ENCODE measurements around the gene ARSB. TPM values are rescaled to one million over a fixed set of nuclear protein-coding genes. Genes with fewer than 3 reads are reported as not detected.
"Not testable (repeated sequence)": the region's sequence is repeated elsewhere in the genome, so short reads cannot be mapped to it uniquely, and the experiment has no call there.

Gene ARSB
- polyA plus RNA-seq, 1 of the 3 experiments (the other 2 are of a cell fraction), result 12.5 TPM

DNA sequence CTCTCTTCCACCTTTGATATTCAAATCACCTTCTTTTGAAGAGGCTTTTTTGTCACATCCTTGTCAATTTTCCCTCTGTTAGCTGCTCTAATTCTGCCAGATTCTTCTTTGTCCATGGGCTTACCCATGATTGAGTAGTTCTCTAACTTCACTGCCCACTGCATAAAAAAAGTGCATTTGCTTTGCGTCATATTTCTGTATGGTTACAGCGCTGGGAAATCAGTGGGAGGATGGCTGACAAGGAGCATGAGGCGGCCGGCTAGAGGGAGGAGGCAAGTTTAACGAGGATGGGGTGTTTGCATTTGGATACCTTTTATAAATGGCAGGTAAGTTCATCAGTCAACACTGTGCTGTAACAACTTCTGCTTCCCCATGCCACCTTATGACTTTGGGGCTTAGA is 220.0 kb downstream of the ARSB start:
- H3K27me3 ChIP-seq (ENCODE audit: insufficient read depth), result no peaks in the 10 kb centered on the region
- no peaks in the 10 kb centered on the region for H3K36me3 ChIP-seq (replicated peaks in 1 of 2; ENCODE audit: control insufficient read depth in 1 of 2, insufficient read depth in 2 of 2, low read length in 1 of 2)
- POLR2A ChIA-PET, result no interaction called here
- no peaks in the 10 kb centered on the region for H4K20me1 ChIP-seq (ENCODE audit: insufficient read depth)
- TF ChIP-seq MEF2A (IDR thresholded peaks at IDR 0.05; ENCODE audit: borderline replicate concordance, low read depth) (no peak), FOXM1 (IDR thresholded peaks at IDR 0.05; ENCODE audit: low read depth) (no peak), NRF1 (IDR thresholded peaks at IDR 0.05; ENCODE audit: low read depth, low read length) (no peak), YY1 (IDR thresholded peaks at IDR 0.05; ENCODE audit: low read depth) (no peak), RCOR1 (IDR thresholded peaks at IDR 0.05; ENCODE audit: low read length) (no peak), TAF1 (IDR thresholded peaks at IDR 0.05; ENCODE audit: borderline replicate concordance, low read depth, low read length) (no peak), TEAD4 (IDR thresholded peaks at IDR 0.05; ENCODE audit: borderline replicate concordance, insufficient read depth) (no peak), TCF12 (IDR thresholded peaks at IDR 0.05) (no peak)
- TF ChIP-seq, protein P1, sequence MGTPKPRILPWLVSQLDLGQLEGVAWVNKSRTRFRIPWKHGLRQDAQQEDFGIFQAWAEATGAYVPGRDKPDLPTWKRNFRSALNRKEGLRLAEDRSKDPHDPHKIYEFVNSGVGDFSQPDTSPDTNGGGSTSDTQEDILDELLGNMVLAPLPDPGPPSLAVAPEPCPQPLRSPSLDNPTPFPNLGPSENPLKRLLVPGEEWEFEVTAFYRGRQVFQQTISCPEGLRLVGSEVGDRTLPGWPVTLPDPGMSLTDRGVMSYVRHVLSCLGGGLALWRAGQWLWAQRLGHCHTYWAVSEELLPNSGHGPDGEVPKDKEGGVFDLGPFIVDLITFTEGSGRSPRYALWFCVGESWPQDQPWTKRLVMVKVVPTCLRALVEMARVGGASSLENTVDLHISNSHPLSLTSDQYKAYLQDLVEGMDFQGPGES (IDR thresholded peaks at IDR 0.05; ENCODE audit: low read depth, low read length), result no peak
- no peaks in the 10 kb centered on the region for H3K4me1 ChIP-seq (ENCODE audit: control insufficient read depth in 1 of 2, insufficient read depth in 2 of 2, low read depth in 1 of 2, low read length in 1 of 2)
- H3K27ac ChIP-seq (ENCODE audit: low read depth in 2 of 2, low read length in 1 of 2), result no peak overlapping the region
- no peak overlapping the region for H3K4me2 ChIP-seq
- H3K9me2 ChIP-seq, result no peaks in the 10 kb centered on the region
- 95% methylated on average over 5 of the region's 5 CpGs for WGBS (ENCODE audit: low lambda C conversion rate)
- H3K4me3 ChIP-seq (ENCODE audit: low read depth in 2 of 2, low read length in 1 of 2), result no peak overlapping the region
- CTCF ChIA-PET, result no interaction called here
- no peaks in the 10 kb centered on the region for H3K79me2 ChIP-seq (ENCODE audit: insufficient read depth)
- no peak overlapping the region for H3K9ac ChIP-seq
- H2AFZ ChIP-seq (ENCODE audit: low read depth), result no peak overlapping the region
- no peaks in the 10 kb centered on the region for H3K9me3 ChIP-seq
- no peak for DNase-seq
- no peaks in the 10 kb centered on the region for H3F3A ChIP-seq (replicated peaks; ENCODE audit: insufficient read depth)

DNA sequence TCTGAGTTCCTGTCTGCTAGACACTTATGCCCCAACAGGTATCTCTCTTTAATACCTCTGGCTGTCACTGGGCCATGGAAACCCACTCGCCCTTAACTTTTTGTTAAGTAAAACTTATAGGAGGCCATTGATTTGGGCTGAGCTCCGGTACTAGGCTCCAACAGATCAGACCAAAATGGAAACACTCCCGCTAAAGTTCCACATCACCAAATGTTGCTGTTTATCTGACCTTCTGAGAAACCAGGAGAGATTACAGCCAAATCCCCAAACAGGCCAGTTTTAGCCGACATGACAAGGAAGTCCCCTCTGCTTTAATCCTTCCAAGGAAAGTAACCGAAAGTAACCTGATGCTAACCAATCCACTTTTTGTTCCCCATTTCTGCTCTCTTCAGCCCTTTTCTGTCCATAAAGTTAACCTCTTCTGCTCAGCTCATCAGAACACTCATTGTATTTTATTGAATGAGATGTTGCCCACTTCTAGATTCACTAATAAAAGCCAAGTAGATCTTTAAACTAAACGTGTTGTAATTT is 221.4 kb downstream of the ARSB start:
- H3K4me2 ChIP-seq, result no peak overlapping the region
- no peak for DNase-seq
- no peaks in the 10 kb centered on the region for H3K27me3 ChIP-seq (ENCODE audit: insufficient read depth)
- no peak overlapping the region for H3K4me3 ChIP-seq (ENCODE audit: low read depth in 2 of 2, low read length in 1 of 2)
- H3K36me3 ChIP-seq (replicated peaks in 1 of 2; ENCODE audit: control insufficient read depth in 1 of 2, insufficient read depth in 2 of 2, low read length in 1 of 2), result no peaks in the 10 kb centered on the region
- H3K4me1 ChIP-seq (ENCODE audit: control insufficient read depth in 1 of 2, insufficient read depth in 2 of 2, low read depth in 1 of 2, low read length in 1 of 2), result no peaks in the 10 kb centered on the region; a peak in 1 of 4 replicates
- no peak overlapping the region for H3K9ac ChIP-seq
- no peaks in the 10 kb centered on the region for H4K20me1 ChIP-seq (ENCODE audit: insufficient read depth)
- ChIA-PET POLR2A (no interaction called here), CTCF (no interaction called here)
- H2AFZ ChIP-seq (ENCODE audit: low read depth), result no peak overlapping the region
- H3K79me2 ChIP-seq (ENCODE audit: insufficient read depth), result no peaks in the 10 kb centered on the region
- no peak overlapping the region for H3K27ac ChIP-seq (ENCODE audit: low read depth in 2 of 2, low read length in 1 of 2)
- no peaks in the 10 kb centered on the region for H3K9me2 ChIP-seq
- 93% methylated on average over 6 of the region's 6 CpGs for WGBS (ENCODE audit: low lambda C conversion rate)
- H3K9me3 ChIP-seq, result no peaks in the 10 kb centered on the region
- TF ChIP-seq FOXJ3 (CRISPR knock-in tag; IDR thresholded peaks at IDR 0.05) (no peak), RXRA (IDR thresholded peaks at IDR 0.05; ENCODE audit: borderline replicate concordance, low read depth) (no peak), TEAD4 (IDR thresholded peaks at IDR 0.05; ENCODE audit: borderline replicate concordance, insufficient read depth) (no peak)
- no peaks in the 10 kb centered on the region for H3F3A ChIP-seq (replicated peaks; ENCODE audit: insufficient read depth)

DNA sequence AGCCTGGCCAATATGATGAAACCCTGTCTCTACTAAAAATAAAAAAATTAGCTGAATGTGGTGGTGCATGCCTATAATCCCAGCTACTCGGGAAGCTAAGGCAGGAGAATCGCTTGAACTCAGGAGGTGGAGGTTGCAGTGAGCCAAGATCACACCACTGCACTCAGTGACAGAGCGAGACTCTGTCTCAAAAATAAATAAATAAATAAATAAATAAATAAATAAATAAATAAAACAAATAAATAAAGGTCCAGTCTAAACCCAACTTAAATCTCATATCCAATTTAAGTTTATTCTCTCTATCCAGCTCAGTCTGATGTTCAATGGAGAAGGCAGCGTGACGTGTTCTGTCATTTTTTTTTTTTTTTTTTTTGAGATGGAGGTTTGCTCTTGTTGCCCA is 222.4 kb downstream of the ARSB start:
- H3F3A ChIP-seq (replicated peaks; ENCODE audit: insufficient read depth); DNase-seq; H3K79me2 ChIP-seq (ENCODE audit: insufficient read depth); H3K9ac ChIP-seq; H3K9me3 ChIP-seq; POLR2A ChIA-PET; H3K9me2 ChIP-seq; H3K36me3 ChIP-seq (replicated peaks in 1 of 2; ENCODE audit: control insufficient read depth in 1 of 2, insufficient read depth in 2 of 2, low read length in 1 of 2); CTCF ChIA-PET; H4K20me1 ChIP-seq (ENCODE audit: insufficient read depth); H3K4me2 ChIP-seq; H3K27ac ChIP-seq (ENCODE audit: low read depth in 2 of 2, low read length in 1 of 2); H3K4me3 ChIP-seq (ENCODE audit: low read depth in 2 of 2, low read length in 1 of 2); H2AFZ ChIP-seq (ENCODE audit: low read depth); H3K4me1 ChIP-seq (ENCODE audit: control insufficient read depth in 1 of 2, insufficient read depth in 2 of 2, low read depth in 1 of 2, low read length in 1 of 2); H3K27me3 ChIP-seq (ENCODE audit: insufficient read depth): not testable (repeated sequence)
- 93% methylated on average over 5 of the region's 5 CpGs for WGBS (ENCODE audit: low lambda C conversion rate)

Data from SK-N-SH (cell line).